Panc1 (cell line): ENCODE measurements around the gene MSI2.

ENCODE experiments used
- CTCF ChIP-seq: fragments of 450-650 bp; IDR thresholded peaks from 2 replicates; pipeline ENCODE4 v1.5.1; 2017; ENCODE audit warnings: mild to moderate bottlenecking
- TCF7L2 ChIP-seq: IDR thresholded peaks from 2 replicates; pipeline ENCODE4 v1.6.1; 2011; ENCODE audit warnings: mild to moderate bottlenecking, low read depth, low read length, inconsistent platforms
- TF ChIP-seq, protein P1 (sequence below), 2 experiments: IDR thresholded peaks; 2 replicates each; pipeline ENCODE4 v1.6.1; 2011 to 2012; ENCODE audit warnings: low read depth in 2 of 2, control low read depth in 1 of 2, low read length in 1 of 2, mild to moderate bottlenecking in 1 of 2, moderate library complexity in 1 of 2; ENCODE audit not compliant: insufficient read depth in 1 of 2

- TF ChIP-seq CTCF, result no peak
- TF ChIP-seq TCF7L2, result no peak
- TF ChIP-seq, protein P1, sequence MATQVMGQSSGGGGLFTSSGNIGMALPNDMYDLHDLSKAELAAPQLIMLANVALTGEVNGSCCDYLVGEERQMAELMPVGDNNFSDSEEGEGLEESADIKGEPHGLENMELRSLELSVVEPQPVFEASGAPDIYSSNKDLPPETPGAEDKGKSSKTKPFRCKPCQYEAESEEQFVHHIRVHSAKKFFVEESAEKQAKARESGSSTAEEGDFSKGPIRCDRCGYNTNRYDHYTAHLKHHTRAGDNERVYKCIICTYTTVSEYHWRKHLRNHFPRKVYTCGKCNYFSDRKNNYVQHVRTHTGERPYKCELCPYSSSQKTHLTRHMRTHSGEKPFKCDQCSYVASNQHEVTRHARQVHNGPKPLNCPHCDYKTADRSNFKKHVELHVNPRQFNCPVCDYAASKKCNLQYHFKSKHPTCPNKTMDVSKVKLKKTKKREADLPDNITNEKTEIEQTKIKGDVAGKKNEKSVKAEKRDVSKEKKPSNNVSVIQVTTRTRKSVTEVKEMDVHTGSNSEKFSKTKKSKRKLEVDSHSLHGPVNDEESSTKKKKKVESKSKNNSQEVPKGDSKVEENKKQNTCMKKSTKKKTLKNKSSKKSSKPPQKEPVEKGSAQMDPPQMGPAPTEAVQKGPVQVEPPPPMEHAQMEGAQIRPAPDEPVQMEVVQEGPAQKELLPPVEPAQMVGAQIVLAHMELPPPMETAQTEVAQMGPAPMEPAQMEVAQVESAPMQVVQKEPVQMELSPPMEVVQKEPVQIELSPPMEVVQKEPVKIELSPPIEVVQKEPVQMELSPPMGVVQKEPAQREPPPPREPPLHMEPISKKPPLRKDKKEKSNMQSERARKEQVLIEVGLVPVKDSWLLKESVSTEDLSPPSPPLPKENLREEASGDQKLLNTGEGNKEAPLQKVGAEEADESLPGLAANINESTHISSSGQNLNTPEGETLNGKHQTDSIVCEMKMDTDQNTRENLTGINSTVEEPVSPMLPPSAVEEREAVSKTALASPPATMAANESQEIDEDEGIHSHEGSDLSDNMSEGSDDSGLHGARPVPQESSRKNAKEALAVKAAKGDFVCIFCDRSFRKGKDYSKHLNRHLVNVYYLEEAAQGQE (IDR thresholded peaks at IDR 0.05; ENCODE audit: insufficient read depth in 1 of 2, low read depth in 2 of 2, low read length in 1 of 2), result no peak
These were observed 468.4 kb downstream of the MSI2 start for GRCh38 chr17:57724729-57725125.
